SJCRH30 (cell line): Measurements from ENCODE around the gene WDFY4. TPM values are rescaled to one million over a fixed set of nuclear protein-coding genes. Genes with fewer than 3 reads are reported as not detected.

Experiments used
- DNase-seq, 2 experiments: peaks; one replicate each; pipeline ENCODE4 v3.0.0-alpha.2; 2015 to 2020
- H3K27ac ChIP-seq: fragments of 250-450 bp; sonication (Bioruptor Pico); 2 replicates; pipeline ENCODE4 v1.5.1; 2020; ENCODE audit warnings: mild to moderate bottlenecking, moderate library complexity
- H3K27me3 ChIP-seq: fragments of 250-450 bp; sonication (Bioruptor Pico); 2 replicates; pipeline ENCODE4 v1.5.1; 2020; ENCODE audit warnings: mild to moderate bottlenecking, moderate library complexity
- H3K36me3 ChIP-seq: fragments of 250-450 bp; sonication (Bioruptor Pico); 2 replicates; pipeline ENCODE4 v1.5.1; 2020; ENCODE audit warnings: mild to moderate bottlenecking, moderate library complexity
- H3K4me1 ChIP-seq: fragments of 250-450 bp; sonication (Bioruptor Pico); 2 replicates; pipeline ENCODE4 v1.5.1; 2020; ENCODE audit warnings: mild to moderate bottlenecking, moderate library complexity
- H3K4me3 ChIP-seq: fragments of 250-450 bp; sonication (Bioruptor Pico); 2 replicates; pipeline ENCODE4 v1.5.1; 2020; ENCODE audit warnings: mild to moderate bottlenecking, moderate library complexity
- H3K9me3 ChIP-seq: fragments of 250-450 bp; sonication (Bioruptor Pico); replicated peaks from 2 replicates; pipeline ENCODE4 v1.5.1; 2020; ENCODE audit warnings: mild to moderate bottlenecking, moderate library complexity
- total RNA-seq: library from RNA; depleted of rRNA; stranded (reverse); fragments of >200 nt; shearing (Covaris generic); gene quantifications from 2 replicates; pipeline ENCODE4 v1.2.3, GENCODE V29; 2014

Gene WDFY4
- total RNA-seq, 1 experiment from 2014 or later: not detected

DNA sequence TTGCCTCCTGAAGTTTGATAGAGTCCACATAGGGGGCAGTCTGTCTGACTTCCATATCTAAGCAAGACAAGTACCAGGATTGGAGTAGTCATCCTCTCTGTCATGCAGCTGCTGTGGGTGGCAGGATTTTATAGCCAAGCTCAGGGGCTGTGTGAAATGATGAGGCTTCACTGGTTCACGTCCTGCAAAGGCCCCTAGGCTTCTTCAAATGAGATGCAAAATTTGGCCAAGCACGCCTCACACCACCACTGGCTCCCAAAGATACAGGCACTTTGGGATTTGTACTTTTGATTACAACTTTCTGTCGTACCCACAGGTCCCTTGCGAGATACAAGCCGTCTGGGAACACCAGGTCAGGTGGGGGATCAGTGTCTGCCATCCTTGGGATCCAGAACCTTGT is 67.1 kb downstream of the WDFY4 start:
- H3K9me3 ChIP-seq: no peaks in the 10 kb centered on the region
- H3K4me1 ChIP-seq: no peaks in the 10 kb centered on the region
- no peaks in the 10 kb centered on the region for H3K27me3 ChIP-seq
- no peak overlapping the region for H3K4me3 ChIP-seq
- no peak overlapping the region for H3K27ac ChIP-seq
- no peaks in the 10 kb centered on the region for H3K36me3 ChIP-seq
- DNase-seq: no peak

DNA sequence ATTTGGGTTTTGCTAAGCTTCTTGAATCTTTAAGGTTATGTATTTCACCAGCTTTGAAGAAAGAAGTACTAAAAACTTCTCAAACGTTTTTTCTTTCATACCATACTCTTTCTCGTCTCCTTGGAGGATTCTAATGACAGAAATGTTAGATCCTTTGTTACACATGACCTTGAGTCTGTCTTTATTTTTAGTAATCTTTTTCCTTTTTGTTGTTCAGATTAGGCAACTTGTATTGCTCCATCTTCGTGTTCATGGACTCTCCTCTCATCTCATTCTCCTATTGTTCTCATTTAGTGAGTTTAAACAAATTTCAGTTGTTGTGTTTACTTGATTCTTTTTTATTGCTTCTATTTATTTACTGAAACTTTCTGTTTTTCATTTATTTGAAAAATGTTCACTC is 73.7 kb downstream of the WDFY4 start:
- Histone ChIP-seq H3K36me3 (no peaks in the 10 kb centered on the region), H3K9me3 (no peaks in the 10 kb centered on the region), H3K4me3 (no peak overlapping the region), H3K4me1 (no peaks in the 10 kb centered on the region), H3K27me3 (no peaks in the 10 kb centered on the region), H3K27ac (no peak overlapping the region)
- no peak for DNase-seq

DNA sequence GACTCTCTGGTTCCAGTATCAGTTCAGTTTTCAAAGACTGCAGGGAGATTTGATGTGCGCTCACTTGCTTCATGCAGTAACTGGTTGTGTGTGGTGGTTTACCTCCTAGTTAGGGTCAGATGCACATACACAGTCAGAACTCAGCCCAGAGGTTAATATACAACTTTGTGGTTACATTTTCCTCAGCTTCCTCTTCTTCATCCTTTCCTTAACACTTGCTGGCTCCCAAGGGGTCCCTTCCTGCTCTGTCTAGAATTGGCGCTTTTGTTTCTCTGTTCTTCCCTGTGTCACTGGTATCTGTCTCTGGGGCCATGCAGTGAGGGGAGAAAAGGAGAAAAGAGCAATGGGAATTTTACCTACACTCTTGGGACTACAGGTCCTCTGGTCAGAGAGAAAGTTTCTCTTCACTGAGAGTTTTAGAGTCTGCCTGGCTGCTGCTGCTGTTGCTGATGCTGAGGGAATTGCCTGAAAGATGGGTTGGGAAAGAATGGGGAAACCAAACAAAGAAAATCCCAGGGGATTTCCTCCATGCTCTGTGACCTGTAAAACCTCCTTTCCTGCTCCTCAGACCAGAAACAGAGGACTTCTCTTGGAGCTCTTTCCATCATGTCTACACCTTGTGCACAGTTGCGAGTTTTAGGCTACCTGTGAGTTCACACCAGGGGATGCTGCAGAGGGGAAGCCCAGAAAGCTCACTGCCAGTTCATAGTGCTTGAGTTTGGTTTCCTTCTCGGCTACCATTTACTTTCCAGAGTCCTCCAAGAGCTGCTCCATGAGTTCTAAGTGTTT is 74.6 kb downstream of the WDFY4 start:
- Histone ChIP-seq H3K36me3 (no peaks in the 10 kb centered on the region), H3K9me3 (no peaks in the 10 kb centered on the region), H3K4me1 (no peaks in the 10 kb centered on the region), H3K4me3 (no peak overlapping the region), H3K27me3 (no peaks in the 10 kb centered on the region), H3K27ac (no peak overlapping the region)
- no peak for DNase-seq

DNA sequence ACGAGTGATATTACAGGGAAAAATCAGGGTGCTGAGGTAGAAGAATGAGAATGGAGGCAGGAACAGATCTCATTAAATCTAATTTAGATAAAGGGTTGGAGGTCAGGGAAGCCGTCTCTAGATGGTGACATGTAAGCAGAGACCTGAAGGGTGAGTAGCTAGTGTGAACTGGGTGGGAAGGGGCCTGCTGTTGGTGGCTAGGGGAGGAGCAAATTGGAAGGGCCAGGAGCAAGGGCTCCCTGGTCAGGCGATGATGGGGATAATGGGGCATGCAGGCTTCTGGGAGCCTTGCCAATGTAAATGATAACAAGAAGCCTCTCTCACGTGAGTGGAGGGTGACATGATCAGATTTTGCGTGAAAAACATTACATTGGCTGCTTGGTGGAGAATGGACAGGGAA is 76.3 kb downstream of the WDFY4 start:
- Histone ChIP-seq H3K4me3 (no peak overlapping the region), H3K27me3 (no peaks in the 10 kb centered on the region), H3K27ac (no peak overlapping the region), H3K36me3 (no peaks in the 10 kb centered on the region), H3K4me1 (no peaks in the 10 kb centered on the region), H3K9me3 (no peaks in the 10 kb centered on the region)
- DNase-seq: no peak

DNA sequence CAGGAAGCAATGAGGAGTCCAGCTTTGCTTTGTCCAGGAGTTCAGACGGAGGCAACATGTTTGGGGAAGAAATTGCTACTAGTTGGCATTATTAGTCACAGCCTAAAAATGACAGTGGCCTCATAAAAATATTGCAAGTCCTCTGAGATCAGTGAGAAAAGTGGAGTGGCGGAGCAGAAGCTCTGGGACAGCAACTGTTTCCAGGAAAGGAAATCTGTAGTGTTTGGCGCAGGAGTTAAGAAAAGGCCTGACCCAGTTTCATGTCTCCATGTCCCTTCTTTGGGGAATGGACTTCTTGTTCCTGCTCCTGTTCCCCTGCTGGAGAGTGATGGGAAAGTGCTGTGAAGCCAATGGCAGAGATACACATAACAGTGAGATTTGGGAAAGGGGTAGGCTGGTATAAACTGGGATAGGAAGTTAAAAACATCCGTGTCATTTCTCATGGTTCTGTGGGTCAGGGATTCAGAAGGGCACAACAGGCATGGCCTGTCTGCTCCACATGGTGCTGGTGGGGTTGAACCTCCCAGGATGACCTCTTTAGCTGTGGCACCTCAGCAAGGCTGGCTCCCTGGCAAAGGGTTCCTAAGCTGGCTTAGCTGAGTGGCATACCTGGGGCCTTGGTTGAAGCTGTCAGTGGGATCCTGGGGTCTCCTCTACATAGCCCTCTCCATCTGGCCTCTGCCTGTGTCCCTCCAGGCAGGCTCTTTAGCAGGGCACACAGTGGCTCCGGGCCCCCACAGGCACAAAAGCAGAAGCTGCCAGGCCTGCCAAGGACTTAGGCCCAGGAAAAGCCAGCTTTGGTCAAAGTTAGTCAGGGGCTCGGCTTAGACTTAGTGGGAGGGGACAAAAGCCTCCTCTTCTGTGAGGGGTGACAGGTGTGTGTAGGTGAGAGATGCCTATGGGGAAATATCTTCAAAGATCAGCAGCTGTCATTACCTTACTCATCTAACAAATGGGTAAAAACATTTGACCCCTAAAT is 77.7 kb downstream of the WDFY4 start:
- no peak for DNase-seq
- Histone ChIP-seq H3K4me1 (no peaks in the 10 kb centered on the region), H3K4me3 (no peak overlapping the region), H3K9me3 (no peaks in the 10 kb centered on the region), H3K27me3 (no peaks in the 10 kb centered on the region), H3K27ac (no peak overlapping the region), H3K36me3 (no peaks in the 10 kb centered on the region)

DNA sequence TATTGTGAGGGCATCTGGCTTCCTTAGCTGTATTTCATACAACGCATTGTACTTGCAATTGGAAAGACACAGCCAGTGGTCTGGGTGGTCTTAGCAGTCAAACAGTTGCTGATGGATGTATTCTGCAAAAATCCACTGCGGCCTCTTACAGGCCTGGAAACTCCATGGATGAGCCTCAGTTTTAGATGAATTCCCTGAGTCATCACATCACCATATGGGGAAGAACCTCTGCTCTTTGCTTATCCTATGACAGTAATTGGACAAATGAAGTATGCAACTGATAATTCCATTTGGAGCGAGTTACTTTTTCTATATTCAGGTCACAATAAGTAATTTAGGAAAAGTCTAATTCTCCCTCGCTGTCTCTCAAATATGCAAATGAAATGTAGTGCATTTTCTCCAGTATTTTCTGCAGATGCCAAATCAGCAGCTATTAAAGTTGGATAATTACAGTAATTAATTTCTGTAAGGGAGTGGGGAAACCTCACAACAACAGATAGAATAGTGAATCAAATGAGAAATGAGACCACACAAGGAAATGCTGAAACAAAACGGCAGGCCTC is 78.8 kb downstream of the WDFY4 start:
- Histone ChIP-seq H3K27me3 (no peaks in the 10 kb centered on the region), H3K27ac (no peak overlapping the region), H3K9me3 (no peaks in the 10 kb centered on the region), H3K4me3 (no peak overlapping the region), H3K4me1 (no peaks in the 10 kb centered on the region), H3K36me3 (no peaks in the 10 kb centered on the region)
- no peak for DNase-seq

DNA sequence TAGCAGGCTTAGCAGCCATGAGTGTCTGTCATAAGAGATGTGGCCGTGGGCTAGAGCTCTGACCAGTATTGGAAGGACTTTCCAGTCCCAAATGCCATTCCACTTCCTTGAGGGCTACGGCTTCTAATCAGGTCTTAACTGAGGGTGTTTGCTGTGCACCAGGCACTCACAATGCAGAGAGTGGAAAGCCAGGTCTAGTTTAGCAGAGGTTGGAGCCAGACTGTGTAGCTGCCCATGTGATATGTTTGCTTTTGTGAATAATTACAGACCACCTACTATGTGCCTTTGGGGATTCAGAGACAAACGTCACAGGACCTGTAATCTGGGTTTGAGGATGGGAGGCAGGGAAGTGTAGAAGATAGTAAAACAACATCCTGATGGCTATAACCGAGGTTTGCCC is 79.8 kb downstream of the WDFY4 start:
- Histone ChIP-seq H3K27ac (no peak overlapping the region), H3K4me3 (no peak overlapping the region), H3K36me3 (no peaks in the 10 kb centered on the region), H3K27me3 (no peaks in the 10 kb centered on the region), H3K9me3 (no peaks in the 10 kb centered on the region), H3K4me1 (no peaks in the 10 kb centered on the region)
- DNase-seq: no peak

DNA sequence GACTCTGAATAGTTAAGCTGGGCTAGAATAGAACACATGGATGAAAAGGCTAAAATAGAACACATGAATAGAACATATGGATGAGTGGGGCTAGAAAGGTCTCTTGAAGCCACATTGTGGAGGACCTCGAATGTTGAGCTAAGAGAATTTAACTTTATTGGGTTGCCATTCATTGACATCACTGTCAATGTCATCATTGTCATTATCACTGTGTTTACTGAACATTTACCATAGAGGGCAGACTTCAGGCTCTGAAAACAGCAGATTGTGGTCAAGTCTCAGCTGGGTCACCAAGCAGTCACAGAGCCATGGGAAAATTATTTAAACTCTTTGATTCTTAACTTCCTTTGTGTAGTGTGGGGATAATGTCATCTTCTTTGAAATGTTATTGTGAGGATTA is 80.4 kb downstream of the WDFY4 start:
- DNase-seq: no peak

DNA sequence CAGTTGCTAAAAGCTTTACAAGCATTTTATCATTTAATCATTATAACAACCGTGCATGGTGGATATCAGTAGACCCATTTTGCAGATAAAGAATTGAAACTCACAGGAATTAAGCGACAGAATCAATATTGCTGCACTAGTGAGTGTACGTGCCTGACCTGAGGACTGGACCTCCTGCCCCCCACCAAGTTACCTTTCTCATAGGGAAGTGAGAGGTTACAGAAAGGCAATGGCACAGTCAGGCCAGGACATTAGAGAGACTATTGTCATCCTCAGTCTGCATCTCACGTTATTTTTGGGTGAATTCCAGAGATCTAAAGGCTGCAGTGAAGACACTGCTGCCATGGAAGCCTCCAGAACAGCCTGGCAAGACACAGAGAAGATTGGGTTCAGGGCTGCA is 80.9 kb downstream of the WDFY4 start:
- Histone ChIP-seq H3K4me3 (no peak overlapping the region), H3K27me3 (no peaks in the 10 kb centered on the region), H3K36me3 (no peaks in the 10 kb centered on the region), H3K9me3 (no peaks in the 10 kb centered on the region), H3K27ac (no peak overlapping the region), H3K4me1 (no peaks in the 10 kb centered on the region)
- DNase-seq: no peak

More for the DNA sequence above, 80.4 kb downstream of the WDFY4 start:
- H3K27ac ChIP-seq: no peak overlapping the region
- no peaks in the 10 kb centered on the region for H3K9me3 ChIP-seq
- no peaks in the 10 kb centered on the region for H3K4me1 ChIP-seq
- no peaks in the 10 kb centered on the region for H3K36me3 ChIP-seq
- H3K27me3 ChIP-seq: no peaks in the 10 kb centered on the region
- H3K4me3 ChIP-seq: no peak overlapping the region

DNA sequence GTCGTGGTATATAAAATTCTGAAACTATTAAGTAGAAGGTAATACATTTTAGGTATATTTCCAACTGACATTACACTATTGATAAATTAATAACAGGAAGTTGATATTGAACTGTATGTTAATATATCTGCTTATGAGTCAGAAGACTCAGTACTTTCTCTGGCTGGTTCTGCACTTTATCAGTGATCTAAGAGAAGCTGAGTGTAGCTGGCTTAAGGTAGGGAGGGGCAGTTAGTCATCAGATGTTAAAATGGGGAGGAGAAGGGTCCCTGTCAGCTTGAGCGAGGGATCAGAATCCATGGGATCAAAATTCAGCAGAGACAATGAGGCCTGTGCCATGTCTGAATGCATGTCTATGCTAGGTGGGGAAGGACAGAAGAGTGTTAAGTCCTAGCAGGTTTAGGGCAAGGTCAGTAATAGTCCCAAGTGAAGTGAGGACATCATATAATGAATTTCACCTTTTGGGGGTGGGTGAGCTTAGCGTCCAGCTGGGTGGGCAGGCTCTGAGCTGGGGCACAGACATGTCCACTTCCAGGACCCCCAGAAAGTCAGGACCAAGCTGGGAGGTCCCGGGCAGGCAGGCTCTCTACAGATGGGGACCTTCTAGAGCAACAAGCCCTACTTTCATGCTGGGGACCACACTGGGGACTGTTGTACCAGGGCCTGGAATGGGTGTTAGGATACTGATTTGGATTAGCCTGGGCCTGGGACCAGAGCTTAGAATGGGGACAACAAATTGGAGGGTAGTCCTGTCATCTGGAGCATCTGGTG is 82.9 kb downstream of the WDFY4 start:
- H3K27ac ChIP-seq: no peak overlapping the region
- no peaks in the 10 kb centered on the region for H3K4me1 ChIP-seq
- no peak for DNase-seq
- no peaks in the 10 kb centered on the region for H3K36me3 ChIP-seq
- H3K4me3 ChIP-seq: no peak overlapping the region
- no peaks in the 10 kb centered on the region for H3K9me3 ChIP-seq
- H3K27me3 ChIP-seq: no peaks in the 10 kb centered on the region

DNA sequence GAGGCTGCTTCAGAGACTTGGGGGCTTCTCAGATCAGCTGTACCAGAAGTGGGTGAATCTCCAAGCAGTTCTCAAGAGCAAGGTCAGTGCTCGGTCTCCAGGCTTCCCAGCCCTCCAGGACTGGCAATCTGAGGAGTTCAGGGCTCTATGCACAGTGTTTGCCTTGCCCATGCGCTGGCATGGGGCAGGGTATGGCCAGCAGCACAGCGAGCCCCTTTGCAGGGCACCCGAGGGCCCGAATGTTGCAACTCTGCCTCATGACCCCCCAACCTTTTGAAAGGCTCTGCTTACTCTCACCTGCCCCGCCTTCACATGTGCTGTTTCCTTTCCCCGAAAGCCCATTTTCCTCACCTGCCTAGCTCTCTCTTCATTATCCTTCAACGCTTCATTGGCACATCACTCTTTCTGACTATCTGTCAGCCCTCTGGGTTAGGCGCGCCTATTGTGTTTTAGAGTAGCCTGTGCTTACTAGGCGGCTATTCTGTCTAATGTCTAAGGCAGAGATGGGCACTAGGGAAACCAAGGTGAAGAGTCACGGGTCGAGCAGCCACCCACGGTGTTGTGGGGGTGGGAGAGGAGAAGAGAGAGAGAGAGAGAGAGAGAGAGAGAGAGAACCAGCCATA is 83.6 kb downstream of the WDFY4 start:
- Histone ChIP-seq H3K36me3 (no peaks in the 10 kb centered on the region), H3K4me1 (no peaks in the 10 kb centered on the region), H3K9me3 (no peaks in the 10 kb centered on the region), H3K4me3 (no peak overlapping the region), H3K27ac (no peak overlapping the region), H3K27me3 (no peaks in the 10 kb centered on the region)
- DNase-seq: no peak

DNA sequence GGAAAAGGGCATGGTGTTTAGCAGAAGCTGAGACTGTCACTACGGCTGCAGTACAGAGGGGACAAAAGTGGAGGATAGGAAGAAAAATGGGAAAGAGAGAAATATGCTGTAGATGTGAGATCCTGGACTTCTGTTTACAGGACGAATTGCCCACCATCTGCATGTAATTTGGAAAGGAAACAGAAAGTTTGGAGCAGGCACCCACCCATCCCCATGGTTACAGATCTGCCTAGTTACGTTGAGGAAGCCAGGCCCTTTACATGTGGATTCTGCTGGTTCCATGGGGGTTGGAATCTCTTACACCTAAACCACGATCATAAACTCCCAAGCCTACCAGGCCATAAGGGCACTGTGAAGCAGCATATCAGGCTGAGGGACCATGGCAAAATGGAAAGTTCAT is 84.3 kb downstream of the WDFY4 start:
- H3K27me3 ChIP-seq: no peaks in the 10 kb centered on the region
- no peak for DNase-seq
- no peaks in the 10 kb centered on the region for H3K4me1 ChIP-seq
- H3K27ac ChIP-seq: no peak overlapping the region
- H3K36me3 ChIP-seq: no peaks in the 10 kb centered on the region
- H3K9me3 ChIP-seq: no peaks in the 10 kb centered on the region
- no peak overlapping the region for H3K4me3 ChIP-seq

DNA sequence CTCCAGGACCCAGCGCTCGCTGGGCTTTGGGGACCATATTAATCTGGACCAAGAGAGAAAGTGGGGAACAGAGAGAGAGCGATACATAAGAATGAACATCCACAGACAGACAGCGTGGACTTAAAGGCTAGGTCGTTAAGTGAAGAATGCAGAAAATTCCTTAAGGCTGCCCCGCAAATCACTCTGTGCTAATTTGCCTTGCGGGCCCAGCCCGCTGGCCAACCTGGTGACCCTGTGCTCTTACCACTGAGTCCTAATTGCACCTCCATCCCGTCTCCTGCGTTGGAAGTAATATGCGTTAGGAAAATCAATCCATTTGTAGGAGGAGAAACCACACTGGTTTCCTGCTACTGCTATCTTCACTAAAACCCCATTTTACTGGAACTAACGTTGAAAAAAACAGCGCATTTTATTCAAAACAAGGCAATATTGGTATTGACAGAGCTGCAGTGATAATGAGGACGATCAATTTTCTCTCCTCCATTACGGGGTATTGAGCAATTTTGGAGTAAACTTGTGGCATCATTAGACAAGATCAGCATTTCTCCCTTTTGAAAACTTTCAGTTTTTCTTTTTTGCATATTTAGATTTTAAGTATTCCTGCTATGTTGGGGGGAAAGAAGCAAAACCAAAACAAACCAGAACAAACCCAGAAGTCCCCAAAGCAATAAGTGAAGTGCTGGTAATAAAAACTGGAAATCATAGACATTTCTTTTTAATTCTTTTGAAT is 85.2 kb downstream of the WDFY4 start:
- no peak for DNase-seq
- H3K4me3 ChIP-seq: no peak overlapping the region
- no peak overlapping the region for H3K27ac ChIP-seq
- H3K4me1 ChIP-seq: no peaks in the 10 kb centered on the region
- H3K9me3 ChIP-seq: no peaks in the 10 kb centered on the region
- no peaks in the 10 kb centered on the region for H3K36me3 ChIP-seq
- H3K27me3 ChIP-seq: no peaks in the 10 kb centered on the region
